ENCODE data around the gene OAS3.
"Not testable (repeated sequence)": the region's sequence is repeated elsewhere in the genome, so short reads cannot be mapped to it uniquely, and the experiment has no call there.

Gene OAS3

GRCh38 chr12:112924986-112925385, 13.3 kb upstream of the OAS3 start:
- no peak for DNase-seq (ENCODE audit: low read depth)

GRCh38 chr12:112926416-112927033, 11.7 kb upstream of the OAS3 start:
- DNase-seq (ENCODE audit: low read depth): not testable (repeated sequence)

GRCh38 chr12:112927475-112927874, 10.8 kb upstream of the OAS3 start:
- no peak for DNase-seq (ENCODE audit: low read depth)

- DNase-seq (ENCODE audit: low read depth): no peak
Measured at GRCh38 chr12:112927925-112928324, 10.3 kb upstream of the OAS3 start.

- DNase-seq (ENCODE audit: low read depth): no peak
Measured at GRCh38 chr12:112928978-112929377, 9.3 kb upstream of the OAS3 start.

- DNase-seq (ENCODE audit: low read depth): no peak
Measured at GRCh38 chr12:112929715-112930114, 8.6 kb upstream of the OAS3 start.

GRCh38 chr12:112930350-112930749, 7.9 kb upstream of the OAS3 start:
- DNase-seq (ENCODE audit: low read depth): no peak

- no peak for DNase-seq (ENCODE audit: low read depth)
Measured at GRCh38 chr12:112932485-112933128, 5.7 kb upstream of the OAS3 start.

- no peak for DNase-seq (ENCODE audit: low read depth)
Measured at GRCh38 chr12:112933129-112933505, 5.2 kb upstream of the OAS3 start.

- DNase-seq (ENCODE audit: low read depth): no peak
Measured at GRCh38 chr12:112936264-112936663, 2.0 kb upstream of the OAS3 start.

- DNase-seq (ENCODE audit: low read depth): no peak
Measured at GRCh38 chr12:112936927-112937326, 1.3 kb upstream of the OAS3 start.

- DNase-seq (ENCODE audit: low read depth): no peak
Measured at GRCh38 chr12:112938751-112939150, 477 bp downstream of the OAS3 start.

- no peak for DNase-seq (ENCODE audit: low read depth)
Measured at GRCh38 chr12:112939761-112940381, 1.6 kb downstream of the OAS3 start.

- no peak for DNase-seq (ENCODE audit: low read depth)
Measured at GRCh38 chr12:112941528-112942335, 3.5 kb downstream of the OAS3 start.

- no peak for DNase-seq (ENCODE audit: low read depth)
Measured at GRCh38 chr12:112942572-112942971, 4.3 kb downstream of the OAS3 start.

- no peak for DNase-seq (ENCODE audit: low read depth)
Measured at GRCh38 chr12:112944024-112944690, 5.9 kb downstream of the OAS3 start.

GRCh38 chr12:112945515-112945914, 7.2 kb downstream of the OAS3 start:
- DNase-seq (ENCODE audit: low read depth): no peak

- DNase-seq (ENCODE audit: low read depth): no peak
Measured at GRCh38 chr12:112946236-112947000, 8.1 kb downstream of the OAS3 start.

GRCh38 chr12:112947314-112947713, 9.0 kb downstream of the OAS3 start:
- DNase-seq (ENCODE audit: low read depth): no peak

- no peak for DNase-seq (ENCODE audit: low read depth)
Measured at GRCh38 chr12:112947761-112948160, 9.5 kb downstream of the OAS3 start.

GRCh38 chr12:112948806-112949205, 10.5 kb downstream of the OAS3 start:
- no peak for DNase-seq (ENCODE audit: low read depth)

Data from activated gamma-delta T cell treated with anti-CD3 and anti-CD28 coated beads, Interleukin-2, amount 50 U/mL, for 16 hours (primary cell).